HEK293 (cell line): ENCODE results near the gene GNB2.

Experiments
- ATF2 ChIP-seq: fragments of 450-650 bp; formaldehyde crosslinking; IDR thresholded peaks from 2 replicates; pipeline ENCODE4 v1.5.1; 2016; ENCODE audit warnings: missing biosample characterization, missing genetic modification characterization, low read depth
- CTCF ChIP-seq: fragments of 450-650 bp; formaldehyde crosslinking; IDR thresholded peaks from 2 replicates; pipeline ENCODE4 v1.5.1; 2016; ENCODE audit warnings: missing biosample characterization, missing genetic modification characterization
- GFI1B ChIP-seq: fragments of 450-650 bp; formaldehyde crosslinking; IDR thresholded peaks from 2 replicates; pipeline ENCODE4 v1.5.1; 2016; ENCODE audit warnings: missing biosample characterization, missing genetic modification characterization
- MYNN ChIP-seq: fragments of 450-650 bp; formaldehyde crosslinking; IDR thresholded peaks from 2 replicates; pipeline ENCODE4 v1.5.1; 2016; ENCODE audit warnings: missing biosample characterization, missing genetic modification characterization, borderline replicate concordance
- PRDM6 ChIP-seq: fragments of 450-650 bp; formaldehyde crosslinking; IDR thresholded peaks from 2 replicates; pipeline ENCODE4 v1.5.1; 2017; ENCODE audit warnings: missing biosample characterization, missing genetic modification characterization
- REST ChIP-seq: fragments of 450-650 bp; formaldehyde crosslinking; IDR thresholded peaks from 2 replicates; pipeline ENCODE4 v1.5.1; 2016; ENCODE audit warnings: missing biosample characterization, missing genetic modification characterization
- ZNF121 ChIP-seq: fragments of 450-650 bp; formaldehyde crosslinking; IDR thresholded peaks from 2 replicates; pipeline ENCODE4 v1.5.1; 2016; ENCODE audit warnings: missing biosample characterization, missing genetic modification characterization
- ZNF148 ChIP-seq: fragments of 450-650 bp; formaldehyde crosslinking; IDR thresholded peaks from 2 replicates; pipeline ENCODE4 v1.5.0; 2017; ENCODE audit warnings: missing biosample characterization, missing genetic modification characterization, borderline replicate concordance
- ZNF341 ChIP-seq: fragments of 450-650 bp; formaldehyde crosslinking; IDR thresholded peaks from 2 replicates; pipeline ENCODE4; 2016; ENCODE audit warnings: low read depth, missing biosample characterization, missing genetic modification characterization
- ZNF639 ChIP-seq: fragments of 450-650 bp; formaldehyde crosslinking; IDR thresholded peaks from 2 replicates; pipeline ENCODE4 v1.5.1; 2016; ENCODE audit warnings: missing biosample characterization, missing genetic modification characterization
- ZNF707 ChIP-seq: fragments of 450-650 bp; formaldehyde crosslinking; IDR thresholded peaks from 2 replicates; pipeline ENCODE4 v1.5.1; 2016; ENCODE audit warnings: missing biosample characterization, missing genetic modification characterization

GRCh38 chr7:100685049-100685605, 11.6 kb downstream of the GNB2 start:
- TF ChIP-seq CTCF (tag by site-specific recombination) = no peak
- no peak for TF ChIP-seq GFI1B (tag by site-specific recombination)
- TF ChIP-seq PRDM6 (tag by site-specific recombination) = no peak
- no peak for TF ChIP-seq REST
- TF ChIP-seq ZNF341 (tag by site-specific recombination) = no peak
- TF ChIP-seq MYNN (tag by site-specific recombination) = no peak
- TF ChIP-seq ZNF707 = no peak
- no peak for TF ChIP-seq ZNF148
- TF ChIP-seq ATF2 (tag by site-specific recombination) = no peak
- TF ChIP-seq ZNF121 (tag by site-specific recombination) = no peak
- TF ChIP-seq ZNF639 (tag by site-specific recombination) = no peak
